ENCODE data around the gene E2F6. TPM values are rescaled to one million over a fixed set of nuclear protein-coding genes. Genes with fewer than 3 reads are reported as not detected.

E2F6 gene
- total RNA-seq, 4 donors from 2014 or later: 6.0 to 19.8 (median 6.9) TPM

- Histone ChIP-seq H3K4me1 (no peaks in the 10 kb centered on the region), H3K27ac (no peak overlapping the region), H3K4me3 (no peak overlapping the region), H3K36me3 (no peaks in the 10 kb centered on the region), H3K9me3 (peaks cover 0 to 5% of the 10 kb centered on the region in 2 donors), H3K27me3 (no peaks in the 10 kb centered on the region)
- no peak for DNase-seq
- in situ Hi-C loops (cut with MboI; ENCODE audit: low pct_ligation_motif_present in 1 of 4, low pct_unique_long_range_greater_than_20kb in 1 of 4, low sequenced_read_pairs in 3 of 4): loop anchor here in 2 of 4 donors (25.0 kb wide), 3 partner anchors 183 to 583 kb away; a partner anchor contains a TSS
- WGBS, 2 donors (ENCODE audit: low coverage in 1 of 2): 86 to 94% methylated on average over 6 to 9 of the region's 9 CpGs
- TF ChIP-seq POLR2A (IDR thresholded peaks at IDR 0.05) (no peak), EP300 (IDR thresholded peaks at IDR 0.05; ENCODE audit: low read depth) (no peak), CTCF (IDR thresholded peaks at IDR 0.05) (no peak), POLR2AphosphoS5 (IDR thresholded peaks at IDR 0.05) (no peak)
- intact Hi-C loops (cut with DNase I; ENCODE audit: low total_unique reads): no loop called here
These were observed 45.3 kb downstream of the E2F6 start for GRCh38 chr2:11420671-11421070.

- H3K4me3 ChIP-seq: no peak overlapping the region
- no peak overlapping the region for H3K27ac ChIP-seq
- TF ChIP-seq POLR2A (IDR thresholded peaks at IDR 0.05): no peak
- no peak for TF ChIP-seq CTCF (IDR thresholded peaks at IDR 0.05)
- no peak for TF ChIP-seq EP300 (IDR thresholded peaks at IDR 0.05; ENCODE audit: low read depth)
- no peak for TF ChIP-seq POLR2AphosphoS5 (IDR thresholded peaks at IDR 0.05)
- H3K9me3 ChIP-seq: peaks cover 0 to 5% of the 10 kb centered on the region in 2 donors
- no peaks in the 10 kb centered on the region for H3K4me1 ChIP-seq
- no peaks in the 10 kb centered on the region for H3K27me3 ChIP-seq
- in situ Hi-C loops (cut with MboI; ENCODE audit: low pct_ligation_motif_present in 1 of 4, low pct_unique_long_range_greater_than_20kb in 1 of 4, low sequenced_read_pairs in 3 of 4) (loop anchor here in 2 of 4 donors (25.0 kb wide), 3 partner anchors 183 to 583 kb away; a partner anchor contains a TSS), intact Hi-C loops (cut with DNase I; ENCODE audit: low total_unique reads) (no loop called here)
- no peak for DNase-seq
- 72 to 80% methylated on average over 2 of the region's 2 CpGs for WGBS, 2 donors (ENCODE audit: low coverage in 1 of 2)
- no peaks in the 10 kb centered on the region for H3K36me3 ChIP-seq
These were observed 45.8 kb downstream of the E2F6 start for GRCh38 chr2:11420190-11420589.

- Histone ChIP-seq H3K27me3 (no peaks in the 10 kb centered on the region), H3K4me3 (no peak overlapping the region), H3K9me3 (peaks cover 0 to 5% of the 10 kb centered on the region in 2 donors), H3K4me1 (no peaks in the 10 kb centered on the region), H3K27ac (no peak overlapping the region), H3K36me3 (no peaks in the 10 kb centered on the region)
- 59 to 67% methylated on average over 3 to 8 of the region's 8 CpGs for WGBS, 2 donors (ENCODE audit: low coverage in 1 of 2)
- TF ChIP-seq EP300 (IDR thresholded peaks at IDR 0.05; ENCODE audit: low read depth) (no peak), CTCF (IDR thresholded peaks at IDR 0.05) (no peak), POLR2AphosphoS5 (IDR thresholded peaks at IDR 0.05) (no peak)
- in situ Hi-C loops (cut with MboI; ENCODE audit: low pct_ligation_motif_present in 1 of 4, low pct_unique_long_range_greater_than_20kb in 1 of 4, low sequenced_read_pairs in 3 of 4): loop anchor here (10.0 to 25.0 kb wide), 4 partner anchors 182 to 582 kb away; a partner anchor contains a TSS
- intact Hi-C loops (cut with DNase I; ENCODE audit: low total_unique reads): no loop called here
- no peak for DNase-seq
These were observed 46.2 kb downstream of the E2F6 start for GRCh38 chr2:11419781-11420180.

- H3K4me1 ChIP-seq: no peaks in the 10 kb centered on the region
- in situ Hi-C loops (cut with MboI; ENCODE audit: low pct_ligation_motif_present in 1 of 4, low pct_unique_long_range_greater_than_20kb in 1 of 4, low sequenced_read_pairs in 3 of 4): loop anchor here (10.0 to 25.0 kb wide), 4 partner anchors 181 to 581 kb away; a partner anchor contains a TSS
- no peaks in the 10 kb centered on the region for H3K36me3 ChIP-seq
- H3K4me3 ChIP-seq: no peak overlapping the region
- TF ChIP-seq CTCF (IDR thresholded peaks at IDR 0.05) (peak; percentile 31 to 50 (median 46)), EP300 (IDR thresholded peaks at IDR 0.05; ENCODE audit: low read depth) (no peak), POLR2AphosphoS5 (IDR thresholded peaks at IDR 0.05) (no peak), POLR2A (IDR thresholded peaks at IDR 0.05) (no peak)
- no peak for DNase-seq
- WGBS, 2 donors (ENCODE audit: low coverage in 1 of 2): 56 to 77% methylated on average over 5 to 8 of the region's 8 CpGs
- H3K27me3 ChIP-seq: no peaks in the 10 kb centered on the region
- intact Hi-C loops (cut with DNase I; ENCODE audit: low total_unique reads): no loop called here
- peaks cover 0 to 5% of the 10 kb centered on the region in 2 donors for H3K9me3 ChIP-seq
- no peak overlapping the region for H3K27ac ChIP-seq
These were observed 47.9 kb downstream of the E2F6 start for GRCh38 chr2:11417946-11418585.
